Duodenal mucosa (tissue), 2 donors: ENCODE results near the gene MACROD1.
"Not testable (repeated sequence)": the region's sequence is repeated elsewhere in the genome, so short reads cannot be mapped to it uniquely, and the experiment has no call there.

Experiments
- H3K27ac ChIP-seq: one replicate; pipeline ENCODE4 v1.7.0; 2013; ENCODE audit warnings: low read depth, low read length
- H3K27me3 ChIP-seq, 2 donors: one replicate each; pipeline ENCODE4 v1.7.0; 2013; ENCODE audit warnings: low read length in 2 of 2, control low read depth in 1 of 2; ENCODE audit not compliant: insufficient read depth in 2 of 2, control insufficient read depth in 1 of 2
- H3K36me3 ChIP-seq, 2 donors: one replicate each; pipeline ENCODE4 v1.7.0; 2013; ENCODE audit warnings: low read length in 2 of 2, control low read depth in 1 of 2; ENCODE audit not compliant: insufficient read depth in 2 of 2, control insufficient read depth in 1 of 2
- H3K4me1 ChIP-seq, 2 donors: one replicate each; pipeline ENCODE4 v1.7.0; 2013; ENCODE audit warnings: low read length in 2 of 2, control low read depth in 1 of 2; ENCODE audit not compliant: insufficient read depth in 2 of 2, control insufficient read depth in 1 of 2
- H3K4me3 ChIP-seq, 2 donors: one replicate each; pipeline ENCODE4 v1.7.0; 2013; ENCODE audit warnings: low read length in 2 of 2, low read depth in 1 of 2
- H3K9ac ChIP-seq, 2 donors: one replicate each; pipeline ENCODE4 v1.7.0; 2013; ENCODE audit warnings: low read length in 2 of 2, low read depth in 1 of 2
- H3K9me3 ChIP-seq, 2 donors: one replicate each; pipeline ENCODE4 v1.7.0; 2013; ENCODE audit warnings: low read length in 2 of 2, control low read depth in 1 of 2; ENCODE audit not compliant: control insufficient read depth in 1 of 2

MACROD1 gene

GRCh38 chr11:64056213-64056785 lies 109.6 kb downstream of the MACROD1 start:
- no peaks in the 10 kb centered on the region for H3K36me3 ChIP-seq
- H3K27ac ChIP-seq = no peak overlapping the region
- H3K9ac ChIP-seq = no peak overlapping the region
- H3K4me3 ChIP-seq = no peak overlapping the region
- peaks cover 4 to 5% of the 10 kb centered on the region in 2 donors for H3K4me1 ChIP-seq
- no peaks in the 10 kb centered on the region for H3K27me3 ChIP-seq
- H3K9me3 ChIP-seq = no peaks in the 10 kb centered on the region

DNA sequence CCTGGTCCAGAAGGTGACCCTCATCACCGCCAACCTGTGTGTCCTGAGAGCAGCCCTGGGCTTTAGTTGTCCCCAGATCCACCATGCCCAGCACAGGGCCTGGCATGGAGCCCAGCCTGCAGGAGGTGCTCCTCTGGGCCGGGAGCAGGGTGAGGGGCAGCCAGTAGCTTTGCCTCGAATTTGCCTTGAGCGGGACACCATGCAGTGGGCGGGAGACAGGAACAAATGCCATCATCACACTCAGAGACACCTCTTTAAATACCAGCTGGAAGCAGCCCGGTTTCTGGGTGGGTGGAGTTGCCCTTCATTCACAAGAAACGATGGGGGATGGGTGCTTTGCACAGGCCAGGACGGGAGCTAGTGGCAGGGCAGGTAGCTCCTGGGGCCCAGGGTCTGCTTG lies 110.8 kb downstream of the MACROD1 start:
- H3K27ac ChIP-seq = no peak overlapping the region

GRCh38 chr11:64053699-64054098 lies 112.2 kb downstream of the MACROD1 start:
- no peak overlapping the region for H3K4me3 ChIP-seq
- H3K9me3 ChIP-seq = no peaks in the 10 kb centered on the region
- H3K9ac ChIP-seq = no peak overlapping the region
- no peaks in the 10 kb centered on the region for H3K27me3 ChIP-seq
- H3K36me3 ChIP-seq = no peaks in the 10 kb centered on the region
- no peak overlapping the region for H3K27ac ChIP-seq
- H3K4me1 ChIP-seq = no peaks in the 10 kb centered on the region

More for the DNA sequence above, 110.8 kb downstream of the MACROD1 start:
- Histone ChIP-seq H3K27me3 (no peaks in the 10 kb centered on the region), H3K4me1 (no peaks in the 10 kb centered on the region), H3K36me3 (no peaks in the 10 kb centered on the region), H3K9me3 (no peaks in the 10 kb centered on the region), H3K4me3 (no peak overlapping the region), H3K9ac (no peak overlapping the region)

- Histone ChIP-seq H3K4me3 (no peak overlapping the region), H3K27me3 (no peaks in the 10 kb centered on the region), H3K9me3 (no peaks in the 10 kb centered on the region), H3K9ac (no peak overlapping the region), H3K36me3 (no peaks in the 10 kb centered on the region), H3K27ac (no peak overlapping the region), H3K4me1 (no peaks in the 10 kb centered on the region)
These were observed 112.8 kb downstream of the MACROD1 start for GRCh38 chr11:64052938-64053622.

- Histone ChIP-seq H3K27ac (no peak overlapping the region), H3K9ac (no peak overlapping the region), H3K4me3 (no peak overlapping the region), H3K36me3 (no peaks in the 10 kb centered on the region), H3K9me3 (no peaks in the 10 kb centered on the region), H3K4me1 (no peaks in the 10 kb centered on the region), H3K27me3 (no peaks in the 10 kb centered on the region)
These were observed 113.5 kb downstream of the MACROD1 start for GRCh38 chr11:64052436-64052835.

- no peak overlapping the region for H3K27ac ChIP-seq
- no peaks in the 10 kb centered on the region for H3K27me3 ChIP-seq
- no peaks in the 10 kb centered on the region for H3K9me3 ChIP-seq
- no peak overlapping the region for H3K9ac ChIP-seq
- no peak overlapping the region for H3K4me3 ChIP-seq
- no peaks in the 10 kb centered on the region for H3K4me1 ChIP-seq
- H3K36me3 ChIP-seq = no peaks in the 10 kb centered on the region
These were observed 114.6 kb downstream of the MACROD1 start for GRCh38 chr11:64051297-64051696.

GRCh38 chr11:64049509-64049908 lies 116.4 kb downstream of the MACROD1 start:
- no peaks in the 10 kb centered on the region for H3K4me1 ChIP-seq
- no peaks in the 10 kb centered on the region for H3K36me3 ChIP-seq
- H3K27ac ChIP-seq = no peak overlapping the region
- no peaks in the 10 kb centered on the region for H3K9me3 ChIP-seq
- no peak overlapping the region for H3K9ac ChIP-seq
- no peaks in the 10 kb centered on the region for H3K27me3 ChIP-seq
- no peak overlapping the region for H3K4me3 ChIP-seq

GRCh38 chr11:64048042-64048854 lies 117.7 kb downstream of the MACROD1 start:
- Histone ChIP-seq H3K9ac (no peak overlapping the region), H3K4me1 (no peaks in the 10 kb centered on the region), H3K9me3 (no peaks in the 10 kb centered on the region), H3K36me3 (no peaks in the 10 kb centered on the region), H3K4me3 (no peak overlapping the region), H3K27me3 (no peaks in the 10 kb centered on the region), H3K27ac (no peak overlapping the region)

GRCh38 chr11:64047373-64047772 lies 118.5 kb downstream of the MACROD1 start:
- not testable (repeated sequence) for H3K36me3 ChIP-seq, H3K27ac ChIP-seq, H3K4me3 ChIP-seq, H3K27me3 ChIP-seq, H3K4me1 ChIP-seq, H3K9me3 ChIP-seq, H3K9ac ChIP-seq

GRCh38 chr11:64045700-64046099 lies 120.2 kb downstream of the MACROD1 start:
- no peaks in the 10 kb centered on the region for H3K27me3 ChIP-seq
- H3K4me1 ChIP-seq = no peaks in the 10 kb centered on the region
- H3K9me3 ChIP-seq = no peaks in the 10 kb centered on the region
- no peak overlapping the region for H3K4me3 ChIP-seq
- H3K9ac ChIP-seq = no peak overlapping the region
- no peaks in the 10 kb centered on the region for H3K36me3 ChIP-seq
- no peak overlapping the region for H3K27ac ChIP-seq
